ENCODE data around the gene CCDC157.

Gene CCDC157

GRCh38 chr22:30385942-30386341, 29.1 kb downstream of the CCDC157 start:
- DNase-seq (ENCODE audit: low read depth, low spot score), result no peak
- Histone ChIP-seq H3K9me3 (ENCODE audit: low read depth, low read length) (no peaks in the 10 kb centered on the region), H3K9ac (ENCODE audit: insufficient read length) (no peak overlapping the region), H3K4me3 (no peak overlapping the region), H3K36me3 (ENCODE audit: insufficient read depth, low read length) (no peaks in the 10 kb centered on the region), H3K27ac (no peak overlapping the region)
- TF ChIP-seq POLR2AphosphoS5 (IDR thresholded peaks at IDR 0.05; ENCODE audit: borderline replicate concordance, low read depth, low read length), result no peak

- Histone ChIP-seq H3K4me3 (peak overlapping the region; percentile 67), H3K9ac (ENCODE audit: insufficient read length) (no peak overlapping the region), H3K27ac (no peak overlapping the region), H3K9me3 (ENCODE audit: low read depth, low read length) (no peaks in the 10 kb centered on the region), H3K36me3 (ENCODE audit: insufficient read depth, low read length) (no peaks in the 10 kb centered on the region)
- no peak for DNase-seq (ENCODE audit: low read depth, low spot score)
- no peak for TF ChIP-seq EZH2 (IDR thresholded peaks at IDR 0.05)
These were observed 29.8 kb downstream of the CCDC157 start for GRCh38 chr22:30386608-30386959.

- Histone ChIP-seq H3K36me3 (ENCODE audit: insufficient read depth, low read length) (no peaks in the 10 kb centered on the region), H3K9ac (ENCODE audit: insufficient read length) (no peak within 1 kb of the TSS), H3K9me3 (ENCODE audit: low read depth, low read length) (no peaks in the 10 kb centered on the region), H3K4me3 (peak within 1 kb of the TSS; percentile 67), H3K27ac (no peak within 1 kb of the TSS)
- no peak for TF ChIP-seq POLR2AphosphoS5 (IDR thresholded peaks at IDR 0.05; ENCODE audit: borderline replicate concordance, low read depth, low read length)
- TF ChIP-seq EZH2 (IDR thresholded peaks at IDR 0.05), result no peak
- TF ChIP-seq FOXP2 (optimal IDR thresholded peaks at IDR 0.05; ENCODE audit: control extremely low read depth, extremely low read length, insufficient read depth), result no peak
- no peak for DNase-seq (ENCODE audit: low read depth, low spot score)
These were observed 30.4 kb downstream of the CCDC157 start, which contains the start of gene RNF215 for GRCh38 chr22:30386960-30387827. RNF215 (minus strand) TSS chr22:30387411; CDS start chr22:30387313, 98 bp downstream.

GRCh38 chr22:30390974-30391691, 34.3 kb downstream of the CCDC157 start:
- H3K9me3 ChIP-seq (ENCODE audit: low read depth, low read length), result no peaks in the 10 kb centered on the region
- H3K36me3 ChIP-seq (ENCODE audit: insufficient read depth, low read length), result no peaks in the 10 kb centered on the region
- no peak for DNase-seq (ENCODE audit: low read depth, low spot score)
- H3K9ac ChIP-seq (ENCODE audit: insufficient read length), result no peak overlapping the region
- no peak for TF ChIP-seq POLR2AphosphoS5 (IDR thresholded peaks at IDR 0.05; ENCODE audit: borderline replicate concordance, low read depth, low read length)
- no peak for TF ChIP-seq FOXP2 (optimal IDR thresholded peaks at IDR 0.05; ENCODE audit: control extremely low read depth, extremely low read length, insufficient read depth)
- no peak for TF ChIP-seq EZH2 (IDR thresholded peaks at IDR 0.05)
- H3K4me3 ChIP-seq, result no peak overlapping the region
- H3K27ac ChIP-seq, result no peak overlapping the region

- Histone ChIP-seq H3K9ac (ENCODE audit: insufficient read length) (no peak overlapping the region), H3K4me3 (no peak overlapping the region), H3K9me3 (ENCODE audit: low read depth, low read length) (no peaks in the 10 kb centered on the region), H3K36me3 (ENCODE audit: insufficient read depth, low read length) (no peaks in the 10 kb centered on the region), H3K27ac (no peak overlapping the region)
- DNase-seq (ENCODE audit: low read depth, low spot score), result no peak
- TF ChIP-seq POLR2AphosphoS5 (IDR thresholded peaks at IDR 0.05; ENCODE audit: borderline replicate concordance, low read depth, low read length) (no peak), EZH2 (IDR thresholded peaks at IDR 0.05) (no peak), FOXP2 (optimal IDR thresholded peaks at IDR 0.05; ENCODE audit: control extremely low read depth, extremely low read length, insufficient read depth) (no peak)
These were observed 36.0 kb downstream of the CCDC157 start for GRCh38 chr22:30392661-30393321.

- Histone ChIP-seq H3K9me3 (ENCODE audit: low read depth, low read length) (no peaks in the 10 kb centered on the region), H3K27ac (no peak overlapping the region), H3K36me3 (ENCODE audit: insufficient read depth, low read length) (no peaks in the 10 kb centered on the region), H3K4me3 (no peak overlapping the region), H3K9ac (ENCODE audit: insufficient read length) (no peak overlapping the region)
- DNase-seq (ENCODE audit: low read depth, low spot score), result no peak
- TF ChIP-seq POLR2AphosphoS5 (IDR thresholded peaks at IDR 0.05; ENCODE audit: borderline replicate concordance, low read depth, low read length) (no peak), FOXP2 (optimal IDR thresholded peaks at IDR 0.05; ENCODE audit: control extremely low read depth, extremely low read length, insufficient read depth) (no peak), EZH2 (IDR thresholded peaks at IDR 0.05) (no peak)
These were observed 36.5 kb downstream of the CCDC157 start for GRCh38 chr22:30393322-30393680.

- no peak overlapping the region for H3K27ac ChIP-seq
- no peak for TF ChIP-seq FOXP2 (optimal IDR thresholded peaks at IDR 0.05; ENCODE audit: control extremely low read depth, extremely low read length, insufficient read depth)
- no peaks in the 10 kb centered on the region for H3K9me3 ChIP-seq (ENCODE audit: low read depth, low read length)
- no peak overlapping the region for H3K9ac ChIP-seq (ENCODE audit: insufficient read length)
- no peaks in the 10 kb centered on the region for H3K36me3 ChIP-seq (ENCODE audit: insufficient read depth, low read length)
- DNase-seq (ENCODE audit: low read depth, low spot score), result no peak
- H3K4me3 ChIP-seq, result no peak overlapping the region
These were observed 37.1 kb downstream of the CCDC157 start for GRCh38 chr22:30393885-30394284.

GRCh38 chr22:30396871-30397655, 40.3 kb downstream of the CCDC157 start, which contains the start of gene SEC14L2:
SEC14L2 (plus strand) TSS chr22:30397018; CDS start chr22:30397117, 99 bp downstream.
- no peak for DNase-seq (ENCODE audit: low read depth, low spot score)
- no peak within 1 kb of the TSS for H3K27ac ChIP-seq
- TF ChIP-seq POLR2AphosphoS5 (IDR thresholded peaks at IDR 0.05; ENCODE audit: borderline replicate concordance, low read depth, low read length), result no peak
- TF ChIP-seq FOXP2 (optimal IDR thresholded peaks at IDR 0.05; ENCODE audit: control extremely low read depth, extremely low read length, insufficient read depth), result no peak
- TF ChIP-seq EZH2 (IDR thresholded peaks at IDR 0.05), result no peak
- peak within 1 kb of the TSS; percentile 64 for H3K4me3 ChIP-seq
- H3K9ac ChIP-seq (ENCODE audit: insufficient read length), result no peak within 1 kb of the TSS
- H3K9me3 ChIP-seq (ENCODE audit: low read depth, low read length), result no peaks in the 10 kb centered on the region
- no peaks in the 10 kb centered on the region for H3K36me3 ChIP-seq (ENCODE audit: insufficient read depth, low read length)
